Cardiac muscle cell (in vitro differentiated cells and primary cell): ENCODE results near the gene HACD2. TPM values are rescaled to one million over a fixed set of nuclear protein-coding genes. Genes with fewer than 3 reads are reported as not detected.

Experiments
- DNase-seq, 2 donors: peaks; one replicate each; pipeline versions ENCODE4 v3.0.0 to v3.0.0-alpha.2; 2010 to 2017; ENCODE audit warnings: low read depth in 1 of 2, low spot score in 1 of 2
- H3K27ac ChIP-seq: fragments of 200-600 bp; sonication (generic); 2 replicates; pipeline ENCODE4 v1.5.1; 2016
- H3K27me3 ChIP-seq: fragments of 200-600 bp; sonication (generic); 2 replicates; pipeline ENCODE4 v1.6.0; 2016; ENCODE audit warnings: control low read depth
- H3K36me3 ChIP-seq: fragments of 200-600 bp; sonication (generic); 2 replicates; pipeline ENCODE4 v1.5.1; 2016; ENCODE audit warnings: control low read depth
- H3K4me1 ChIP-seq: fragments of 200-600 bp; sonication (generic); 2 replicates; pipeline ENCODE4 v1.8.1; 2017; ENCODE audit warnings: low read depth, mild to moderate bottlenecking, mixed run types
- H3K4me3 ChIP-seq: fragments of 200-600 bp; sonication (generic); 2 replicates; pipeline ENCODE4 v1.5.1; 2016; ENCODE audit warnings: mild to moderate bottlenecking
- H3K9me3 ChIP-seq: fragments of 200-600 bp; sonication (generic); 2 replicates; pipeline ENCODE4 v1.5.1; 2017; ENCODE audit warnings: low read depth, mild to moderate bottlenecking, control low read depth
- polyA plus RNA-seq: library from polyadenylated mRNA; unstranded; fragments of >200 nt; fragmentation: Nextera tagmentation; extraction: Ambion mirVana; gene quantifications from 2 replicates; pipeline ENCODE4 v1.2.1, GENCODE V29; 2016
- total RNA-seq: library from RNA; depleted of rRNA; stranded (reverse); fragments of >200 nt; gene quantifications from 2 replicates; pipeline ENCODE4 v1.2.3, GENCODE V29; 2016
- TF ChIP-seq, protein P1 (sequence below): IDR thresholded peaks from 2 replicates; pipeline ENCODE4 v1.5.1; 2012; ENCODE audit warnings: low read depth, mild to moderate bottlenecking, low read length

Gene HACD2
- total and polyA plus RNA-seq, 2 experiments from 2014 or later: 9.1 to 13.6 TPM

DNA sequence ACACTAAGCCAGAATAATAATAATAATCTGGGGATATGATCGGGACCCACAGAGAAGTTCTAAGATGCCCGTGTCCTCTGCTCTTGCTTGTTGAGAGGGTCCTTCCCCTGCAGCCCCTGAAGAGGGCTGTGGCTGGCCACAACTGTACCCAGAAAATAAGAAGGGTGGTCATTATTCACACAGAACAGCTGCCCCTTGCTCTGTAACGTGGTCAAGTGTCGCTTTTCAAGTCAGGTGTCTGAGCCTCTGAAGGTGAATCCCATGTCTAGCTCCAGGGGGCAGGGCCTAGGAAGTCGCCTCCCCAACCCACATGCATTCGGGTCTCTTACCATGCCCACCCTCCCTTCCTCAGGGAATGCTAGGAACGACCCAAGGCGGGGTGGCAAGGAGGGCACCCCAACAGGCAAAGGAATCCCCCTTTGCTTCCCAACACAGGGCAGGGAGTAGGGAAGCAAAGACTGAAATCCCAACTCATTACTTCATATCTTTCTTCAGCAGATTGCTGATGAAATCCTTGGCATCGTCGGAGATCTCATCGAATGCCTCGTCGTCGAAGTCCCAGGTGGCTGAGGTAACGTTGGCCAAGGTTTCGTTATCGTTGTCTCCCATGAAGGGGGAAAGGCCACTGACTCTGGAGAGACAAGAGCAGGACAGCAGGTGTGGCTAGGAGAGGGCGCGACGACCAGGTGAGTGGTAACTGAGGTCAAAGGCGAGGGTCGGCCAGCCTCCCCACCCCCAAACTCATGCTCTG, 44.3 kb upstream of the HACD2 start:
- no peak overlapping the region for H3K4me3 ChIP-seq
- H3K9me3 ChIP-seq: no peaks in the 10 kb centered on the region
- no peaks in the 10 kb centered on the region for H3K27me3 ChIP-seq
- TF ChIP-seq, protein P1, sequence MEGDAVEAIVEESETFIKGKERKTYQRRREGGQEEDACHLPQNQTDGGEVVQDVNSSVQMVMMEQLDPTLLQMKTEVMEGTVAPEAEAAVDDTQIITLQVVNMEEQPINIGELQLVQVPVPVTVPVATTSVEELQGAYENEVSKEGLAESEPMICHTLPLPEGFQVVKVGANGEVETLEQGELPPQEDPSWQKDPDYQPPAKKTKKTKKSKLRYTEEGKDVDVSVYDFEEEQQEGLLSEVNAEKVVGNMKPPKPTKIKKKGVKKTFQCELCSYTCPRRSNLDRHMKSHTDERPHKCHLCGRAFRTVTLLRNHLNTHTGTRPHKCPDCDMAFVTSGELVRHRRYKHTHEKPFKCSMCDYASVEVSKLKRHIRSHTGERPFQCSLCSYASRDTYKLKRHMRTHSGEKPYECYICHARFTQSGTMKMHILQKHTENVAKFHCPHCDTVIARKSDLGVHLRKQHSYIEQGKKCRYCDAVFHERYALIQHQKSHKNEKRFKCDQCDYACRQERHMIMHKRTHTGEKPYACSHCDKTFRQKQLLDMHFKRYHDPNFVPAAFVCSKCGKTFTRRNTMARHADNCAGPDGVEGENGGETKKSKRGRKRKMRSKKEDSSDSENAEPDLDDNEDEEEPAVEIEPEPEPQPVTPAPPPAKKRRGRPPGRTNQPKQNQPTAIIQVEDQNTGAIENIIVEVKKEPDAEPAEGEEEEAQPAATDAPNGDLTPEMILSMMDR: no peak
- no peaks in the 10 kb centered on the region for H3K36me3 ChIP-seq
- H3K4me1 ChIP-seq: peaks cover 4% of the 10 kb centered on the region
- no peak overlapping the region for H3K27ac ChIP-seq
- DNase-seq: no peak

DNA sequence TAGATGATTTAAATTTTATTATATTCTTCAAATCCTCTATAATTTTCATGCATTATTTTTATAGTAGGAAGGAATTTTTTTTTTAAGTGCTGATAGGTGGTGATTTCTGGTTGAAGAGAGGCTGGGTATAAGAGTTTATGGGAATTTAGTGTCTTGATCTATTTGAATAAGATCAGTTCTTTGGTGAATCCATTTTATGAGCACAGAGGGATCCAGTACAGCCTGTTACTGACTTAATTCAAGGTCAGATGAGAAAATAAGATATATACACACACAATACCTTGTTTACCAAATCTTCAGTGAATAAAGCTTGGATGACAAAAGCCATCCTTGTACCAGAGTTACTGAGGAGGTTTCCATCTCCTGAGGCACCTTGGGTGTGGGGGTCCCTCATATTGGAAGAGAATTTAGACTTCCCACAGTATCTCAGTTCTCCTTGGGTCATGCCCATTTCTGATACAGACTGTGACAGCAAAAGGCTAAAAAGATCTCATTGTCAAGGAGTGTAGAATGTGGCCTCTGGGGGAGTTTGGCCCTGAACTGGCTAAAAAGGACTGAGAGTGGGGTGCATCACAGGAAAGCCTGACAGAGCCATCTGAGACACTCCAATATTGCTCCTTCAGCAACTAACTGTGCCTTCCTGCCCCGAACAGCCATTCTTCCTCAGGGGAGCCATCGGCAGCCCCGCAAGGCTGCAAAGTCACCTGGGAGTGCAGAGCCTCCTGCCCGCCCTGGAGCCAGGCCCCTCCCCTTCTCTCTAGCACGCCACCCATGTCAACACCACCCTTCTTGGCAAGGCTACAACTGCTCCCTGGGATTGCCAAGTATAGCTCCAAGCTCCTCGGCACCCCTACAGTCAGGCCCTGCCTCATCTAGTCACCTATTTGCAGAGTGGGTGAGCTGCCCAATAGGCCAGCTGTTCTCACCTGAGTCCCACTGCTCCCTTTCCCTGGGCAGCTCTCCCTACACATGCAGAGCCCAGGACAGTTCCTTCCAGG, 43.1 kb upstream of the HACD2 start:
- TF ChIP-seq, protein P1: no peak
- no peaks in the 10 kb centered on the region for H3K27me3 ChIP-seq

DNA sequence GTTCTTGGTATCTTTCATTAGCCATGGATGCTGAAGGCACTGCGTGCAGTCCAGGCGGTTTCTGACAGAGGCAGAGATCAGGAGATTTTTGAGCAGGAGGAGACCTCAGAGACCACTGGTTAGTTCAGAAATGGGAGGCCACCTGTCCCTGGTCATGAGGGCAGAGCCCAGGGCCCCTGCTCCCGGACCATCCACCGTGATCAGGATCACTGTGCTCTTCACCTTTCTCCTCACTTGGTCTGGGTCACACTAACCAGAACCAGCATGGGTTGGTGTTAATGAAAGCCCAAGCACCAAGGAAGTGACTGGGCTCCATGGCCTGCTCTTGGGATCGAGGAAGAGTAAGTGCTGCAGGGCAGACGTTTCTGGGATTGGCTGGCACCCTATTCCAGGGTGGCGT, 42.0 kb upstream of the HACD2 start:
- no peak for DNase-seq

More for the DNA sequence above, 43.1 kb upstream of the HACD2 start:
- DNase-seq: no peak
- Histone ChIP-seq H3K4me3 (no peak overlapping the region), H3K9me3 (no peaks in the 10 kb centered on the region), H3K36me3 (no peaks in the 10 kb centered on the region), H3K4me1 (peaks cover 4% of the 10 kb centered on the region), H3K27ac (no peak overlapping the region)

DNA sequence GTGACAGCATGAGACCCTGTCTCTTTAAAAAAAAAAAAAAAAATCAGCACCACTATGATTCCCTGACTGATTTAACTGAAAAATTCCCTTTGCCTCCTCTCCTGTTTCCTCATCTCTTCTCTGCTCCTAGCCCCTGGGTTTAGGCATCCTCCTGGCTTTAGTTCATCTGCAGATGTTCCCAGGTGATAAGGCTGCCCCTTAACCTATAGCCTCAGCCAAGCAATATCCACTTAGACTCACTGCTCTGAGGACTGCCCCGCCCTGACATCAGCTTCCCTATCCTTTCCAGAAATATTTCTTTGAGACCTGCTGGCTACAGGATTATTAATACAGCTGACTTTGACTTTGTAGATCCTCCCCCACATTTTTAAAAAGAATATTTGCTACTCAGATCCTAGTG, 39.4 kb upstream of the HACD2 start:
- no peaks in the 10 kb centered on the region for H3K4me1 ChIP-seq
- no peaks in the 10 kb centered on the region for H3K36me3 ChIP-seq
- H3K9me3 ChIP-seq: no peaks in the 10 kb centered on the region
- H3K4me3 ChIP-seq: no peak overlapping the region
- H3K27ac ChIP-seq: no peak overlapping the region
- TF ChIP-seq, protein P1: no peak
- no peaks in the 10 kb centered on the region for H3K27me3 ChIP-seq
- DNase-seq: no peak

More for the DNA sequence above, 42.0 kb upstream of the HACD2 start:
- Histone ChIP-seq H3K9me3 (no peaks in the 10 kb centered on the region), H3K36me3 (no peaks in the 10 kb centered on the region), H3K27me3 (no peaks in the 10 kb centered on the region), H3K27ac (no peak overlapping the region), H3K4me3 (no peak overlapping the region), H3K4me1 (peaks cover under 1% of the 10 kb centered on the region)
- TF ChIP-seq, protein P1: no peak

DNA sequence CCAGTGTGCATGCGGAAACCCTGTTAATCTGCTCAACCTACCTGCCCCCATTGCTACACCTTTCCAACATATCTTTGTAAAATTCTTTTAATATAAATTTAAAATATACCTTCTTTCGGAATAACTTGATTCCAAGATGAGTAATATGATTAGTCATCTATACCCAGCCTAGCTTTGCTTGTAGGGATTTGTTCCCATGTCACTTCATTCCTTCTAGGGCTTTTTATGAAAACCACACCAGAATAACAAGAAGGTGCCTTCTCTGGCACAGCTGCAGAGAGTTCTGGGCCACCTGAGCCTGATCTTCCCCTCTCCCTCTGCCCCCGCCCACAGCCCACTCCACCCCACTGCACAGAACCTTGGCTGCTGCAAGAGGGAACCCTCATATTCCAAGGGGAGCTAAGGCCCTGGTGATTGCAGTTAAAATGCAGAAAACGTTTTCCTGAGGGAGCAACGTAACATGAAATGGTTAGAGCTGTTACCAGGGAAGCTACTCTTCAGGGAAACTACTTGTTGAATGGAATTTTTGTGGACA, 38.6 kb upstream of the HACD2 start:
- no peaks in the 10 kb centered on the region for H3K27me3 ChIP-seq
- H3K27ac ChIP-seq: no peak overlapping the region
- H3K9me3 ChIP-seq: no peaks in the 10 kb centered on the region
- DNase-seq: no peak
- H3K4me3 ChIP-seq: no peak overlapping the region
- no peaks in the 10 kb centered on the region for H3K36me3 ChIP-seq
- H3K4me1 ChIP-seq: no peaks in the 10 kb centered on the region
- TF ChIP-seq, protein P1: no peak
